ENCODE data around the gene USP32.
"Not testable (repeated sequence)": the region's sequence is repeated elsewhere in the genome, so short reads cannot be mapped to it uniquely, and the experiment has no call there.

- not testable (repeated sequence) for TF ChIP-seq CTCF (IDR thresholded peaks at IDR 0.05; ENCODE audit: low read depth, low read length); POLR2A (IDR thresholded peaks at IDR 0.05; ENCODE audit: extremely low read depth, insufficient read length); MYC (IDR thresholded peaks at IDR 0.05; ENCODE audit: low read depth, low read length)
Observed at GRCh38 chr17:60208302-60208701, 183.6 kb downstream of the USP32 start.
